GM12878 (cell line): ENCODE measurements around the gene SYT1. TPM values are rescaled to one million over a fixed set of nuclear protein-coding genes. Genes with fewer than 3 reads are reported as not detected.

ENCODE experiments used
- ATAC-seq: fragments of 200-7000 bp; cut with Tn5 transposase; 3 replicates; pipeline ENCODE4 v1.9.1; 2020; ENCODE audit warnings: mild to moderate bottlenecking, moderate library complexity
- BruUV-seq: library from RNA; stranded (reverse); fragments of 400-500 nt; replicated peaks from 2 replicates; lab custom pipeline; 2021; lab: Mats Ljungman, UMichigan
- CTCF ChIA-PET: fragments of 300-600 bp; sonication (Branson Sonifier 250); formaldehyde crosslinking; extraction: SDS; loops from one replicate; lab custom pipeline; 2021; ENCODE audit warnings: inconsistent platforms; lab: Yijun Ruan, JAX
- POLR2A ChIA-PET: fragments of 350-600 bp; formaldehyde crosslinking; extraction: SDS; loops from one replicate; lab custom pipeline; 2021; ENCODE audit warnings: inconsistent platforms; lab: Charles Lee
- RAD21 ChIA-PET: fragments of 300-600 bp; sonication (Branson Sonifier 250); formaldehyde crosslinking; loops from one replicate; lab custom pipeline; 2023; ENCODE audit warnings: antibody characterized with exemption; ENCODE audit not compliant: unreplicated experiment; lab: Charles Lee
- SMC1A ChIA-PET: fragments of 300-600 bp; sonication (Branson Sonifier 250); formaldehyde crosslinking; loops from one replicate; lab custom pipeline; 2023; ENCODE audit not compliant: unreplicated experiment, uncharacterized antibody; lab: Charles Lee
- DNase-seq: peaks from one replicate; pipeline ENCODE4 v3.0.0-alpha.2; 2011; ENCODE audit warnings: low read depth, low spot score
- FAIRE-seq: peaks from 3 replicates; lab custom pipeline; 2011; peaks lifted over from hg19 to GRCh38; lab: Jason Lieb, UNC
- H2AFZ ChIP-seq: 2 replicates; pipeline ENCODE4 v1.6.0; 2011; ENCODE audit warnings: low read depth, low read length, control low read depth; ENCODE audit not compliant: control insufficient read depth
- H3K27ac ChIP-seq: 2 replicates; pipeline ENCODE4 v1.5.1; 2011; ENCODE audit warnings: control low read depth; ENCODE audit not compliant: control insufficient read depth, insufficient read depth
- H3K27me3 ChIP-seq, 2 experiments: replicated peaks in 1 of 2; 2 replicates each; pipeline versions ENCODE4 v1.6.0 to v1.6.1; 2011; ENCODE audit warnings: low read length in 1 of 2; ENCODE audit not compliant: control insufficient read depth in 2 of 2, insufficient read depth in 2 of 2
- H3K36me3 ChIP-seq, 2 experiments: 2 replicates each; pipeline ENCODE4 v1.5.1; 2011; ENCODE audit warnings: low read length in 1 of 2; ENCODE audit not compliant: control insufficient read depth in 2 of 2, insufficient read depth in 2 of 2
- H3K4me1 ChIP-seq: 2 replicates; pipeline ENCODE4 v1.6.1; 2011; ENCODE audit warnings: mild to moderate bottlenecking, low read length, moderate library complexity, mixed read lengths; ENCODE audit not compliant: control insufficient read depth, insufficient read depth
- H3K4me2 ChIP-seq: 2 replicates; pipeline ENCODE4 v1.6.0; 2011; ENCODE audit warnings: control low read depth; ENCODE audit not compliant: control insufficient read depth, insufficient read depth
- H3K4me3 ChIP-seq: fragments of 200-600 bp; sonication (generic); 2 replicates; pipeline ENCODE4 v1.5.1; 2016
- H3K79me2 ChIP-seq: 2 replicates; pipeline ENCODE4 v1.6.0; 2011; ENCODE audit warnings: low read length; ENCODE audit not compliant: control insufficient read depth, insufficient read depth
- H3K9ac ChIP-seq: 2 replicates; pipeline ENCODE4 v1.8.0; 2011; ENCODE audit warnings: low read length, control low read depth, mixed read lengths; ENCODE audit not compliant: control insufficient read depth, insufficient read depth
- H3K9me3 ChIP-seq: replicated peaks from 3 replicates; pipeline ENCODE4 v1.5.1; 2011; ENCODE audit warnings: mild to moderate bottlenecking, low read length; ENCODE audit not compliant: control insufficient read depth, insufficient read depth
- H4K20me1 ChIP-seq: 2 replicates; pipeline ENCODE4 v1.6.0; 2011; ENCODE audit not compliant: control insufficient read depth, insufficient read depth
- BACH1 ChIP-seq: fragments of 450-650 bp; IDR thresholded peaks from 2 replicates; pipeline ENCODE4 v1.6.1; 2017; ENCODE audit warnings: mild to moderate bottlenecking, borderline replicate concordance
- FOS ChIP-seq: IDR thresholded peaks from 3 replicates; pipeline ENCODE4 v1.6.1; 2011; ENCODE audit warnings: borderline replicate concordance; ENCODE audit not compliant: insufficient read length; ENCODE audit errors: extremely low read depth
- GATAD2B ChIP-seq: fragments of 450-650 bp; conservative IDR thresholded peaks from 2 replicates; pipeline ENCODE4 v1.6.1; 2017; ENCODE audit warnings: low read depth, mild to moderate bottlenecking, moderate library complexity
- IRF3 ChIP-seq: fragments of 450-650 bp; IDR thresholded peaks from 2 replicates; pipeline ENCODE4 v1.6.1; 2014; ENCODE audit warnings: mild to moderate bottlenecking
- MTA3 ChIP-seq: IDR thresholded peaks from 2 replicates; pipeline ENCODE4 v1.6.1; 2012; ENCODE audit warnings: low read length, inconsistent platforms, borderline replicate concordance
- NR2F1 ChIP-seq: fragments of 450-650 bp; conservative IDR thresholded peaks from 2 replicates; pipeline ENCODE4 v1.6.1; 2017; ENCODE audit warnings: mild to moderate bottlenecking
- POLR2A ChIP-seq: IDR thresholded peaks from 2 replicates; pipeline ENCODE4 v1.6.1; 2011; ENCODE audit warnings: low read depth, mild to moderate bottlenecking, low read length
- TCF7 ChIP-seq: IDR thresholded peaks from 2 replicates; pipeline ENCODE4 v1.6.1; 2014; ENCODE audit warnings: antibody characterized with exemption, borderline replicate concordance
- ZBTB40 ChIP-seq: fragments of 450-650 bp; IDR thresholded peaks from 2 replicates; pipeline ENCODE4 v1.6.1; 2016; ENCODE audit warnings: mild to moderate bottlenecking, moderate library complexity, borderline replicate concordance
- ZNF24 ChIP-seq: fragments of 450-650 bp; IDR thresholded peaks from 2 replicates; pipeline ENCODE4 v1.6.1; 2017; ENCODE audit warnings: antibody characterized with exemption, mild to moderate bottlenecking
- WGBS: methylation state at CpG from one replicate; pipeline ENCODE4 v1.1.6; 2016; ENCODE audit warnings: low lambda C conversion rate; ENCODE audit not compliant: insufficient replicate concordance, insufficient coverage; ENCODE audit errors: missing lambda C conversion rate; 5-methylcytosine and 5-hydroxymethylcytosine counted together
- in situ Hi-C: fragments of 300-500 bp; cut with MboI; formaldehyde crosslinking; loops from 9 replicates; pipeline ENCODE4 v1.14.3; 2018; ENCODE audit warnings: mixed read lengths
- intact Hi-C: fragments of 100-400 bp; cut with micrococcal nuclease; formaldehyde crosslinking; loops from one replicate; pipeline ENCODE4 v1.14.2; 2022; ENCODE audit not compliant: unreplicated experiment
- polyA plus RNA-seq, 11 experiments: library from polyadenylated mRNA; depleted of rRNA in 4 of 11; unstranded in 6 of 11; stranded (reverse) in 5 of 11; fragments of >200 nt; fragmentation: Nextera tagmentation in 4 of 11; fragmentation: Illumina TruSeq in 1 of 11; extraction: Ambion mirVana in 4 of 11; extraction: Trizol in 1 of 11; gene quantifications; 1 replicate in 1 of 11; 2 replicates in 10 of 11; pipeline versions ENCODE4 v1.2.1 to v1.2.3, GENCODE V29; 2011 to 2016; ENCODE audit warnings: inconsistent platforms in 2 of 11, missing spikeins in 2 of 11, low read depth in 1 of 11
- total RNA-seq, 4 experiments: library from RNA; depleted of rRNA in 3 of 4; stranded (reverse); fragments of >200 nt in 3 of 4; fragmentation: Illumina TruSeq in 1 of 4; extraction: Trizol in 1 of 4; gene quantifications; 2 replicates each; pipeline versions ENCODE4 v1.2.1 to v1.2.3, GENCODE V29; 2013 to 2021

Gene SYT1
- total and polyA plus RNA-seq, 10 of the 15 experiments (the other 5 are each of a cell fraction or from before 2014, with no cell fraction given): 0.10 to 0.28 TPM; not detected in 8

GRCh38 chr12:79223761-79224160 is 359.2 kb downstream of the SYT1 start:
- no peak for ATAC-seq
- in situ Hi-C loops: no loop called here
- CTCF ChIA-PET: no interaction called here
- no peak overlapping the region for H3K9ac ChIP-seq
- SMC1A ChIA-PET: no interaction called here
- H3K4me1 ChIP-seq: no peaks in the 10 kb centered on the region
- H3K4me3 ChIP-seq: no peak overlapping the region
- RAD21 ChIA-PET: no interaction called here
- H3K9me3 ChIP-seq: no peaks in the 10 kb centered on the region
- 0% methylated on average over 2 of the region's 2 CpGs for WGBS
- POLR2A ChIA-PET: no interaction called here
- H2AFZ ChIP-seq: no peak overlapping the region
- no peaks in the 10 kb centered on the region for H4K20me1 ChIP-seq
- DNase-seq: no peak
- H3K27me3 ChIP-seq: no peaks in the 10 kb centered on the region
- TF ChIP-seq POLR2A (no peak), ZNF24 (no peak), IRF3 (no peak)
- no peaks in the 10 kb centered on the region for H3K79me2 ChIP-seq
- intact Hi-C loops: no loop called here
- no peak overlapping the region for H3K4me2 ChIP-seq
- no peak for FAIRE-seq
- H3K36me3 ChIP-seq: no peaks in the 10 kb centered on the region
- no TSS peak for BruUV-seq
- H3K27ac ChIP-seq: no peak overlapping the region

GRCh38 chr12:79227091-79227490 is 362.5 kb downstream of the SYT1 start:
- 40% methylated on average over 1 of the region's 1 CpG for WGBS
- H2AFZ ChIP-seq: no peak overlapping the region
- ChIA-PET POLR2A (no interaction called here), RAD21 (no interaction called here), SMC1A (interaction anchor here (0.7 kb wide), 2 partner anchors 282 to 1753 kb away, joined by 3 to 4 read pairs; no protein-coding TSS in a partner anchor), CTCF (no interaction called here)
- no peaks in the 10 kb centered on the region for H4K20me1 ChIP-seq
- no peak for FAIRE-seq
- no peaks in the 10 kb centered on the region for H3K4me1 ChIP-seq
- H3K9me3 ChIP-seq: no peaks in the 10 kb centered on the region
- in situ Hi-C loops (no loop called here), intact Hi-C loops (no loop called here)
- BruUV-seq: no TSS peak
- H3K4me3 ChIP-seq: no peak overlapping the region
- H3K9ac ChIP-seq: no peak overlapping the region
- no peak for ATAC-seq
- no peaks in the 10 kb centered on the region for H3K79me2 ChIP-seq
- H3K27me3 ChIP-seq: no peaks in the 10 kb centered on the region
- H3K27ac ChIP-seq: no peak overlapping the region
- DNase-seq: no peak
- no peaks in the 10 kb centered on the region for H3K36me3 ChIP-seq
- H3K4me2 ChIP-seq: no peak overlapping the region
- TF ChIP-seq TCF7 (no peak), FOS (no peak), BACH1 (no peak), MTA3 (no peak), IRF3 (no peak), NR2F1 (no peak), GATAD2B (no peak), ZBTB40 (no peak)
